ENCODE measurements around the gene RNF149. TPM values are rescaled to one million over a fixed set of nuclear protein-coding genes. Genes with fewer than 3 reads are reported as not detected.

The RNF149 gene
- total and polyA plus RNA-seq, 2 donors (not counting 3 experiments of a cell fraction or from before 2014, with no cell fraction given): 31.3 to 66.6 TPM

DNA sequence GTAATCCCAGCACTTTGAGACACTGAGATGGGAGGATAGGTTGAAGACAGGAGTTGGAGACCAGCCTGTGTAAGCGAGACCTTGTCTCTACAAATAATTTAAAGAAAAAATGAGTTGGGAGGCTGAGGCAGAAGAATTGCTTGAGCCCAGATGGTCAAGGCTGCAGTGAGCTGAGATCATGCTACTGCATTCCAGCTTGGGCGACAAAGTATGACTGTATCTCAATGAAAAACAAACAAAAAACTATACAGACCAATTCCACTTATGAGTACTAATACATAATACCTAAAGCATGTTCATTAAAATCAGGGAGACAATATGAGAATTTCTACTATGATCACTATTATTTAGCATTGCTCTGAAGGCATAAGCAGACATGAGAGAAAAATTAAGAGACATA lies 12.6 kb downstream of the RNF149 start:
- DNase-seq (ENCODE audit: low read depth, low spot score) (peak; percentile 60), FAIRE-seq (peak; percentile 81)
- Histone ChIP-seq H3K9me3 (replicated peaks; ENCODE audit: control insufficient read depth, insufficient read depth, low read length) (no peaks in the 10 kb centered on the region), H3K4me1 (ENCODE audit: control insufficient read depth, extremely low read depth, insufficient read depth, low read length) (peaks cover 37% of the 10 kb centered on the region), H3K27ac (ENCODE audit: insufficient read depth, low read depth, low read length) (peak overlapping the region; percentile 83), H3K27me3 (ENCODE audit: control insufficient read depth in 2 of 2, insufficient read depth in 2 of 2, low read length in 2 of 2) (no peaks in the 10 kb centered on the region), H3K4me3 (replicated peaks in 1 of 3; ENCODE audit: insufficient read depth in 1 of 3, low read depth in 1 of 3, low read length in 3 of 3) (no peak overlapping the region), H2AFZ (ENCODE audit: low read depth, low read length) (no peak overlapping the region), H4K20me1 (replicated peaks; ENCODE audit: control insufficient read depth, extremely low read depth, insufficient read depth, low read length) (peaks cover 8% of the 10 kb centered on the region), H3K4me2 (ENCODE audit: insufficient read depth, low read length) (peak overlapping the region; percentile 52), H3K9me1 (replicated peaks; ENCODE audit: control insufficient read depth, extremely low read depth, insufficient read depth, low read length) (no peaks in the 10 kb centered on the region), H3K9ac (replicated peaks; ENCODE audit: extremely low read depth, insufficient read depth, low read length) (peak overlapping the region; percentile 13), H3K79me2 (ENCODE audit: control insufficient read depth, insufficient read depth, low read length) (peaks cover 93% of the 10 kb centered on the region), H3K36me3 (ENCODE audit: control insufficient read depth in 2 of 2, extremely low read depth in 1 of 2, insufficient read depth in 2 of 2, low read length in 2 of 2) (peaks cover 0 to 3% of the 10 kb centered on the region in 2 experiments)
- TF ChIP-seq, protein P1, sequence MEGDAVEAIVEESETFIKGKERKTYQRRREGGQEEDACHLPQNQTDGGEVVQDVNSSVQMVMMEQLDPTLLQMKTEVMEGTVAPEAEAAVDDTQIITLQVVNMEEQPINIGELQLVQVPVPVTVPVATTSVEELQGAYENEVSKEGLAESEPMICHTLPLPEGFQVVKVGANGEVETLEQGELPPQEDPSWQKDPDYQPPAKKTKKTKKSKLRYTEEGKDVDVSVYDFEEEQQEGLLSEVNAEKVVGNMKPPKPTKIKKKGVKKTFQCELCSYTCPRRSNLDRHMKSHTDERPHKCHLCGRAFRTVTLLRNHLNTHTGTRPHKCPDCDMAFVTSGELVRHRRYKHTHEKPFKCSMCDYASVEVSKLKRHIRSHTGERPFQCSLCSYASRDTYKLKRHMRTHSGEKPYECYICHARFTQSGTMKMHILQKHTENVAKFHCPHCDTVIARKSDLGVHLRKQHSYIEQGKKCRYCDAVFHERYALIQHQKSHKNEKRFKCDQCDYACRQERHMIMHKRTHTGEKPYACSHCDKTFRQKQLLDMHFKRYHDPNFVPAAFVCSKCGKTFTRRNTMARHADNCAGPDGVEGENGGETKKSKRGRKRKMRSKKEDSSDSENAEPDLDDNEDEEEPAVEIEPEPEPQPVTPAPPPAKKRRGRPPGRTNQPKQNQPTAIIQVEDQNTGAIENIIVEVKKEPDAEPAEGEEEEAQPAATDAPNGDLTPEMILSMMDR (IDR thresholded peaks at IDR 0.05; ENCODE audit: extremely low read depth in 1 of 2, insufficient read depth in 1 of 2, low read depth in 1 of 2, low read length in 2 of 2): no peak
- TF ChIP-seq POLR2AphosphoS5 (IDR thresholded peaks at IDR 0.05; ENCODE audit: insufficient read depth, low read depth, low read length) (peak; percentile 27), JUN (IDR thresholded peaks at IDR 0.05; ENCODE audit: borderline replicate concordance, insufficient read depth, insufficient read length, low read depth) (no peak), MYC (IDR thresholded peaks at IDR 0.05; ENCODE audit: low read depth, low read length) (no peak)
- TF ChIP-seq, protein P2, sequence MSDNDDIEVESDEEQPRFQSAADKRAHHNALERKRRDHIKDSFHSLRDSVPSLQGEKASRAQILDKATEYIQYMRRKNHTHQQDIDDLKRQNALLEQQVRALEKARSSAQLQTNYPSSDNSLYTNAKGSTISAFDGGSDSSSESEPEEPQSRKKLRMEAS (IDR thresholded peaks at IDR 0.05; ENCODE audit: insufficient read depth, insufficient read length): no peak
- ChIA-PET POLR2A (no interaction called here), CTCF (interaction anchor here (0.9 to 1.6 kb wide), 5 partner anchors 12 to 54 kb away, joined by 3 to 5 read pairs (median 3); no protein-coding TSS in a partner anchor)
- intact Hi-C loops (cut with micrococcal nuclease) (loop anchor here (1.0 kb wide), 2 partner anchors 12 to 32 kb away; partner anchors contain the start of gene RNF149), dilution Hi-C loops (cut with MboI; ENCODE audit: extremely low pct_ligation_motif_present, low sequenced_read_pairs) (no loop called here)
- BruUV-seq (replicated peaks): no TSS peak

Measured in endothelial cell of umbilical vein (primary cell).